CD4-positive, alpha-beta T cell treated with Interleukin-17A for 4 hours (primary cell): Measurements from ENCODE around the gene IQSEC3.
"Not testable (repeated sequence)": the region's sequence is repeated elsewhere in the genome, so short reads cannot be mapped to it uniquely, and the experiment has no call there.

Experiments
- DNase-seq: peaks from one replicate; pipeline ENCODE4 v3.0.0-alpha.2; 2020; ENCODE audit warnings: mixed read lengths

Gene IQSEC3

GRCh38 chr12:115518-115917, 49.0 kb downstream of the IQSEC3 start:
- DNase-seq, result no peak

GRCh38 chr12:115960-116915, 49.7 kb downstream of the IQSEC3 start:
- no peak for DNase-seq

GRCh38 chr12:117311-117710, 50.7 kb downstream of the IQSEC3 start:
- no peak for DNase-seq

DNA sequence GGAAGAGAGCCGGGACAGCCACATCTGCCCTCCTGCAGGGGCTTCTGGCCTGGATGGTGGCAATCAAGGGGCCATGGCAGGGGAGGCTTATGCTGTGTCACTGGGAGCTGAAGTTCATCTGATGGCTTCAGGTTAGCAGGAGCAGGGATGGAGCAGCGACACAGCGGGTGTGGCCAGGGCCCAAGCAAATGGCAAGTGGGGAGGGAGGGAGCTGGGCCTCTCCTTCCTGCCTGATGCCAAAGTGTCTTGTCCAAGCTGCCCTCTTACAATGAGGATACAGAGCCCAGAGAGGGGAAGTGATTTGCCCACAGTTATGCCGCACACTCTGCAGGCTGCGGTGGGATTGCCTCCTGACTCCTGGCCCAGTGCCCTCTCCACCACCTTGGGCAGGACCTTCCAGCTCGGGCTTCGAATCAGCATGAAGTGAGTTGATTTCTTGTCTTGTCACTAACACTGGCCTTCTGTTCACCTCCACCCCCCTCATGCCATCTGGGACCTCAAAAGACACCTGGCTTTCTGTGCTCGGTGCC, 51.3 kb downstream of the IQSEC3 start:
- no peak for DNase-seq

- DNase-seq, result no peak
These were observed 52.0 kb downstream of the IQSEC3 start for GRCh38 chr12:118591-118990.

GRCh38 chr12:120951-121350, 54.4 kb downstream of the IQSEC3 start:
- no peak for DNase-seq

GRCh38 chr12:121647-122046, 55.1 kb downstream of the IQSEC3 start:
- DNase-seq, result no peak

DNA sequence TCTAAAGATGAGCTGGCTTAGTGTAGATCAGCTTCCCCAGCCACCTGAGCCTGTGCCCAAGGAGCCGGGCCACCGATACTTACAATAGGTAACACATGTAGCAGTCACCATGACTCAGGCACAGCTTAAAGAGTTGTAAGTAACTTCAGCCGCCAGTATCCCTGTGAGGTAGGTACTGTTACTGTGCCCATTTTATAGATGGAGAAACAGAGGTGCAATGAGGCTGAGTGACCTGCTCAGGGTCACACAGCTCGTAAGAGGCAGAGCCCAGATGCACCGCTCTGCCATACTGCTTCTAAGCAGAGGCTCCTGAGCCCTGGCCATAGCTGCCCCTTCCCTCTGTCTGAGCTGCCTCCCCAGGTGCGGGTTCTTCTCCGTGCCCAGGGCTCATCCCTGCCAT, 58.5 kb downstream of the IQSEC3 start:
- DNase-seq, result no peak

GRCh38 chr12:125566-125965, 59.0 kb downstream of the IQSEC3 start:
- no peak for DNase-seq

- no peak for DNase-seq
These were observed 61.5 kb downstream of the IQSEC3 start for GRCh38 chr12:128079-128478.

- no peak for DNase-seq
These were observed 62.4 kb downstream of the IQSEC3 start for GRCh38 chr12:129001-129400.

DNA sequence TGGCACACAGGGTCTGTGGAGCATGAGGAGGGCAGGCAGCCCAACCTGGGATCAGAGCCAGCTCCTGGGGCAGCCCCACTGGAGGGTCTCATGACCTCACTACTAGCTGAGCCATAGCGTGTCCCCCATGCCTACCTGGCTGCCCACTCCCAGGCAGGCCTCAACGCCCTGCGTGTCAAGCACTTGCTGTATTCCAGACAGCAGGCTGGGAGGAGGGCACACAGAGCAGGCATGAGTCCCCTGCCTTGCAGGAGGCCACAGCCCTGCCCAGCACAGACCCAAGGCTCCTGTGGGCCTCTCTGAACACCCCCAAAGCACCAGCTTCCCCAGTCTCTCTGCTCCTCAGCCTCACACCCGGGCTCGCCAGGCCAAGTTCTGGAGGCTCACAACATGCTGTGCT, 64.0 kb downstream of the IQSEC3 start:
- no peak for DNase-seq

GRCh38 chr12:131008-131407, 64.4 kb downstream of the IQSEC3 start:
- no peak for DNase-seq

DNA sequence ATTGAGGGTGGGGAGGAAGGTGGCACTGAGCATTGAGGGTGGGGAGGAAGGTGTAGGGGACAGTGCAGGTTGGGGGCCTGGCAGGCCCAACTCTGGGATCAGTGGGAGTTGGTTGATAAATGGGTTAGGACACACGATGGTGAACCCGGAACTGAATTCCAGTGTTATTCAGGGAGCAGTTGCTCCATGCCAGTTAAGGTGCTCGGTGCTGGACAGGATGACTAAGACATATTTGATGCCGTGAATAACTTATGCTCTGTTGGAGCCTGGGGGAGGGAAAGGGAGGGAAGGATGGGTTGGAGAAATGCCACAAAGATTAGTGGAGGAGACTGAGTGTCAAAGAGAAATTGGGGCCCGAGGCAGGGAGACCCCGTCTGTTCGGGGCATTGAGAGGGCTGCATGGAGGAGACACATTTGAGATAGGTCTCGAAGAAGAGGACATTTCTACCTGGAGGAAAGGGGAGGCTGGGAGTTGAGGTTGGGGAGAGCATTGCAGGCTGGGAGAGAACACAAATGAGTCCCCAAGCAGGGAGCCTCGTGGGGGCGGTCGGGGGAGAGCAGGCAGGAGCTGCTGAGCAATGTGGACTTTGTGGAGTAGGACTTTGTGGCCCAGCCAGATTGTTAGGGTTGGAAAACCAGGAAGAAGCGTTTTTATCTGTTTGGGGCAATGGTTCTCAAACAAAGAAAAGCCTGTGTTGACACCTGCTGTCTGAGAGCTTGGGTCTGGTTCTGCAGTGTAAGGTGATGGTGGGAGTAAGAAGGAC, 65.3 kb downstream of the IQSEC3 start:
- DNase-seq, result no peak

DNA sequence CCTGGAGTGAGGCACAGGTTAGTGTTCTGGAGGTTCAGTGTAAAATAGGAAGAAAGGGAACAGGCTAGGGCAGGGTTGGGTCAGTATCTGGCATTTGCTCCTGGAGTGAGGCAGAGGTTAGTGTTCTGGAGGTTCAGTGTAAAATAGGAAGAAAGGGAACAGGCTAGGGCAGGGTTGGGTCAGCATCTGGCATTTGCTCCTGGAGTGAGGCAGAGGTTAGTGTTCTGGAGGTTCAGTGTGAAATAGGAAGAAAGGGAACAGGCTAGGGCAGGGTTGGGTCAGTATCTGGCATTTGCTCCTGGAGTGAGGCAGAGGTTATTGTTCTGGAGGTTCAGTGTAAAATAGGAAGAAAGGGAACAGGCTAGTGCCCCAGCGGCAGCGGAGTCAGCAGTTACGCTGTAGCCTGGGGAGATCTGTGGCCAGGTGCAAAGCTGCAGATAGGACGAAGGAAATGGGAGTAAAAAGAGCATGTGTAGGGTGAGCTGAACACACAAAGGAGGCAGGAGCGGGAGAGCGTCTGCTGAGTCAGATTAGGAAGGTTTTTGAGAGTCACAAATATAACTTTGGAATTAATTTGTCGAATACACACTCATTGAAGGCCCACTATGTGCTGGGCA, 67.2 kb downstream of the IQSEC3 start:
- not testable (repeated sequence) for DNase-seq

DNA sequence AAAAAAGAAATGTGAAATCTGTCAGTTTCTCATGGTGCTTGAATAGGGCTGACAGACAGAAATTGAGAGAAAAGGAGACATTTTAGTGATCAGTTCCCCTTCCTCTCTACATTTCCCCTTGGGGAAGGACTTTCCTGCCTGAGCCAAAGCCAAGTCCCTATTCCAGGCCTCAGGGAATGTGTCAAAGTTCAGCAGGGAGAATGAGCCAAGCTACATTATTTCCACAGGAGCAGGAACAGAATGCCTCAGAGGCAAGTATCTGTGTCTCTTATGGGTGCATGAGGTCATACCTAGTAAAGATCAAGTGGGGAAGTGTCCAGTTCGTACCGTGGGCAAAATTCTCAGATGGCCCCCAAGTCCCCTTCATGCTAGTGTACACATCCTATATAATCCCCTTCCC, 68.6 kb downstream of the IQSEC3 start:
- DNase-seq, result no peak

GRCh38 chr12:138171-138897, 71.8 kb downstream of the IQSEC3 start:
- no peak for DNase-seq

- peak; percentile 4 for DNase-seq
These were observed 72.4 kb downstream of the IQSEC3 start for GRCh38 chr12:138898-139534.

GRCh38 chr12:139585-139984, 73.0 kb downstream of the IQSEC3 start:
- DNase-seq, result no peak

- DNase-seq, result no peak
These were observed 73.6 kb downstream of the IQSEC3 start for GRCh38 chr12:140162-140561.

DNA sequence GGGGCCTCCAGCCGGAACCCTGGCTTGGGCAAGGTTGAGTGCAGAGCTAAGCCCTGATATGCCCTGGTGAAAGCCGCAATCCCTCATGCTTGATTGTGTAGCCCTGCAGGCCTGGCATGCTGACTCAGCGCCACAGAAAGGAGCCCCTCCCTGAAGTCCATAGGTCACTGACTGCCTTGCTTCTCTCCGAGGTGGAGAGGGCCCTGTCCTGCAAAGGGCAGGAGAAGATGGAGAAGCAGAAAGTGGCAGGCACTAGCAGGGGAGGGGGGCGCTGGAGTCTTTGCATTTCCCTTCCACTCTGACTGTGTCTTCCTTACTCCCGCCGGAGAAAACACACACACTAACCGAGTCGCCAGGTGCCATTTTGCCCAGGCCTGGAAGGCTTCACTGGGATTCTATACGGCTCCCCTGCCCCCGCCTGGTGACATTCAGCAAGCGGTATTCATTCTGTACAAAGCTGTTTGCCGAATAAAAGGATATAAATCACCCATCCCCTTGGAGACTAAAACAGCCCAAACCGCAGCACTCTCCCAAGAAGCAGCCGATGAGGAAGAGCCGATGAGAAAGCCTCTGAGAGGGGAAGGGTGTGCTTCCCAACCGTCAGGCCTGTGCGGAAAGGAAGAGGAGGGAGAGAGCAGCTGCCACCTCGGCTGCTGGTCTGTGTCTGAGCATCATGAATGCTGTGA, 77.5 kb downstream of the IQSEC3 start:
- no peak for DNase-seq
